Cardiac fibroblast (primary cell): ENCODE data around the gene ZNF282.
A peak's percentile ranks its signal among the peaks of the same experiment; 100 is the strongest.

Experiments
- DNase-seq, 2 donors: peaks; one replicate each; pipeline versions ENCODE4 v3.0.0 to v3.0.0-alpha.2; 2010; ENCODE audit warnings: low read depth in 2 of 2
- H3K4me3 ChIP-seq, 2 donors: replicated peaks in 1 of 2; 1 replicate in 1 of 2; 2 replicates in 1 of 2; pipeline ENCODE4 v1.5.1; 2011; ENCODE audit warnings: low read depth in 2 of 2, low read length in 2 of 2, mild to moderate bottlenecking in 2 of 2, moderate library complexity in 1 of 2
- CTCF ChIP-seq: IDR thresholded peaks from one replicate; pipeline ENCODE4 v1.5.1; 2011; ENCODE audit warnings: low read depth, mild to moderate bottlenecking, low read length, inconsistent platforms

Gene ZNF282

GRCh38 chr7:149195180-149196150 is at the start of gene ZNF282:
TSS of gene ZNF282 (plus strand) at chr7:149195546. CDS start at chr7:149195590, 44 bp downstream.
- TF ChIP-seq CTCF, result peak; percentile 70
- DNase-seq, result peak; percentile 90
- peak within 1 kb of the TSS; percentile 77 to 88 for H3K4me3 ChIP-seq

DNA sequence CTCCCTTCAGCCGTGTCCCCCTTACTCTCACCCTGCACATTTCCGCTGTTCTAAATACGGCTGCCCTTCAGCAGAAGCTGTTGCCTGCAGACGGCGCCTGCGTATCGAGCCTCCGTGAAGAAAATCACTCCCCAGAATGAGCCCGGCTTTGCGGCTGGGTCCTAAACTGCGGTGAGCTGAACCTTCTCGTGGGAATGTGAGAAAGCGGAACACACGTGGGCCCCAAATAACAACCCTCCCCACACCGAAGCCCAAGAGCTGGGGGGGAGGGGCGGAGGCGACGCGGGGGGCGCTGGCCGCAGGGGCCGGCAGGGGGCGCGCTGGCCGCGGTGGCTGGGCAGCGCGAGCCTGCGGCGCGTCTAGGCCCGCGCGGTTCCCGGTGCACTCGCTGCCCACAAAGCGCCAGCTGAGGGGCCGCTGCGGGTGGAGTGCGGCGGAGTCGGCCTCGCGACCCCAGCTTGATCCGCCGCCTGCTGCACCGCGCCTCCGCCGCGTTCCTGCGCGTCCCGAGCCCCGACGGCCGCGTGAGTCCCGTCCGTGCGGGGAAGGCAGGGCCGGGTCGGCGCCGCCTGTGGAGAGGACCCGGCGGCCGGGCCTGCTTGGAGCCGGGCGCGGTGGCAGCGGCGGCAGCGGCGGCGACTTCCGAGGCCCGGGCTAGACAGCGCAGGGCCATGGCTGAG is 48.1 kb upstream of the ZNF282 start, which contains the start of gene ZNF398:
TSS of gene ZNF398 (plus strand) at position 382 of the 680 bp plus-strand sequence. CDS start at position 672, 290 bp downstream.
- peak; percentile 28 for TF ChIP-seq CTCF
- H3K4me3 ChIP-seq, result peak within 1 kb of the TSS; percentile 83 to 86
- peak; percentile 73 to 84 for DNase-seq

DNA sequence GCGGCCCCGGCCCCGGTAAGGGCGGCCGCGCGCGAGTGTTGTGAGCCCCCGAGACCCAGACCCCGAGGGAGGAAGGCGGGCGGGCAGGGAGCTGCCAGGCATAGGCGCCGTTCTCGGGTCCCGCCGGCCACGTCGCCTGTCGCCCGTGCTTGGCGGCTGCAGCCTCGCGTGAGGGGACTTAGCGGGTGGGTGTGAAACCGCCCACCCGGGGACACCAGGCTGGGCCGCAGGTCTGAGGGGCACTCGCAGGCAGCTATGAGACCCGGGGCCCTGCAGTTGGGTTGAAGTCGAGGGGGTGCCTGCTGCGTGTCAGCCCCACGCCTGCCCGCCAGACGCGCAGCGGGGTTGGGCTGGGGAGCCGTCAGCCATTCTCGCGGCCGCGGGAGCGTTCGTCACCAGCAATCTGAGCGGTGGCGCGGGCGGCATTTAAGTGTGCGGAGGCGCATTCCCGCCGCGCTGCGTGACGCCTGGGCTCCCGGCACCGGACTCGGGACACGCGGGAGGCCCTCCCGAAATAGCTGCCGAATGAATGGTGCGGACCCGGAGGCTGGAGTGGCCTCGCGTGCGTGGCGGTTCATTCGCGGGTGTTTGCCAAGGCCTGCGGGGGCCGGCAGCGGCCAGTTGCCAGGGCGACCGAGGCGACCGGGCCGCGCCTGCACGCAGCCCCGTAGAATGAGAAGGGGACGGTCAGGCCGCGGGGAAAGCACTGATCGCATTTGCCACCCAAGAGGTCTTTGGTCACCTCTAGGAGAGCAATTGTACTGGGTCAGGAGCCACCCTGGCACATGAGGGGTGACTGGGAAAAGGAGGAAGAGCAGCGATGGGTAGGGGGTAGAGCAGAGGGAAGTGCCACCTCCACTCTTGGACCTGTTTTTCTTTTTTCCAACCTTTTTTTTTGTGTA is 47.3 kb upstream of the ZNF282 start:
- peak overlapping the region; percentile 83 to 86 for H3K4me3 ChIP-seq
- peak; percentile 50 to 59 for DNase-seq
- TF ChIP-seq CTCF, result no peak

GRCh38 chr7:149150981-149151380 is 44.4 kb upstream of the ZNF282 start:
- no peak for TF ChIP-seq CTCF
- DNase-seq, result no peak
- no peak overlapping the region for H3K4me3 ChIP-seq

- no peak for DNase-seq
- H3K4me3 ChIP-seq, result no peak overlapping the region
- TF ChIP-seq CTCF, result no peak
These were observed 42.0 kb upstream of the ZNF282 start for GRCh38 chr7:149153346-149153745.

DNA sequence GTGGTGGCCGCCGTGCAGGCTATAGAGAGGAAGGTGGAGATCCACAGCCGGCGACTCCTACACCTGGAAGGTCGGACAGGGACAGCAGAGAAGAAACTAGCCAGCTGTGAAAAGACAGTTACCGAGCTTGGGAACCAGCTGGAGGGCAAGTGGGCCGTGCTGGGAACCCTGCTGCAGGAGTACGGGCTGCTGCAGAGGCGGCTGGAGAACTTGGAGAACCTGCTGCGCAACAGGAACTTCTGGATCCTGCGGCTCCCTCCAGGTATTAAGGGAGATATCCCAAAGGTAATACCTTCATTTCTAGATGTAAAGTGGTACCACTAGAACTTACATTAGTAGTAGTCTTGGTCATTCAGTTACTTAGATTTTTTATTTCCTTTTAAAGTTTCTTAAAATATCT is 41.3 kb upstream of the ZNF282 start:
- no peak for DNase-seq
- no peak for TF ChIP-seq CTCF
- no peak overlapping the region for H3K4me3 ChIP-seq
